HG03439 (cell line): ENCODE data around the gene CDC42SE2.
"Not testable (repeated sequence)": the region's sequence is repeated elsewhere in the genome, so short reads cannot be mapped to it uniquely, and the experiment has no call there.

Experiments used
- ATAC-seq: cut with Tn5 transposase; IDR thresholded peaks from one replicate; pipeline ENCODE4 v1.9.1; 2021; ENCODE audit warnings: mild to moderate bottlenecking, moderate library complexity; ENCODE audit not compliant: unreplicated experiment

Gene CDC42SE2

GRCh38 chr5:131386779-131387178, 122.9 kb downstream of the CDC42SE2 start:
- no peak for ATAC-seq

- ATAC-seq: no peak
Measured at GRCh38 chr5:131387255-131387654, 123.4 kb downstream of the CDC42SE2 start.

- peak; percentile 50 for ATAC-seq
Measured at GRCh38 chr5:131389096-131389868, 125.4 kb downstream of the CDC42SE2 start.

- ATAC-seq: no peak
Measured at GRCh38 chr5:131389869-131390265, 126.0 kb downstream of the CDC42SE2 start.

- no peak for ATAC-seq
Measured at GRCh38 chr5:131392466-131393095, 128.7 kb downstream of the CDC42SE2 start.

GRCh38 chr5:131393498-131393968, 129.7 kb downstream of the CDC42SE2 start:
- ATAC-seq: no peak

GRCh38 chr5:131394128-131394527, 130.3 kb downstream of the CDC42SE2 start:
- peak; percentile 65 for ATAC-seq

- ATAC-seq: peak; percentile 84
Measured at GRCh38 chr5:131396015-131396414, 132.2 kb downstream of the CDC42SE2 start.

- ATAC-seq: no peak
Measured at GRCh38 chr5:131396630-131397273, 132.9 kb downstream of the CDC42SE2 start.

- not testable (repeated sequence) for ATAC-seq
Measured at GRCh38 chr5:131399007-131399406, 135.2 kb downstream of the CDC42SE2 start.

GRCh38 chr5:131400585-131400984, 136.7 kb downstream of the CDC42SE2 start:
- no peak for ATAC-seq

GRCh38 chr5:131405674-131406073, 141.8 kb downstream of the CDC42SE2 start:
- ATAC-seq: no peak

- no peak for ATAC-seq
Measured at GRCh38 chr5:131406076-131406475, 142.2 kb downstream of the CDC42SE2 start.

- no peak for ATAC-seq
Measured at GRCh38 chr5:131406975-131407638, 143.3 kb downstream of the CDC42SE2 start.

- no peak for ATAC-seq
Measured at GRCh38 chr5:131413605-131414559, 150.0 kb downstream of the CDC42SE2 start.

GRCh38 chr5:131416729-131417128, 152.9 kb downstream of the CDC42SE2 start:
- ATAC-seq: peak; percentile 68

GRCh38 chr5:131417240-131417869, 153.5 kb downstream of the CDC42SE2 start:
- ATAC-seq: peak; percentile 55

GRCh38 chr5:131418846-131419245, 155.0 kb downstream of the CDC42SE2 start:
- ATAC-seq: no peak

GRCh38 chr5:131419877-131420276, 156.0 kb downstream of the CDC42SE2 start:
- no peak for ATAC-seq

GRCh38 chr5:131423056-131423455, 159.2 kb downstream of the CDC42SE2 start:
- ATAC-seq: no peak
